ENCODE data around the gene KIRREL1.

Gene KIRREL1

DNA sequence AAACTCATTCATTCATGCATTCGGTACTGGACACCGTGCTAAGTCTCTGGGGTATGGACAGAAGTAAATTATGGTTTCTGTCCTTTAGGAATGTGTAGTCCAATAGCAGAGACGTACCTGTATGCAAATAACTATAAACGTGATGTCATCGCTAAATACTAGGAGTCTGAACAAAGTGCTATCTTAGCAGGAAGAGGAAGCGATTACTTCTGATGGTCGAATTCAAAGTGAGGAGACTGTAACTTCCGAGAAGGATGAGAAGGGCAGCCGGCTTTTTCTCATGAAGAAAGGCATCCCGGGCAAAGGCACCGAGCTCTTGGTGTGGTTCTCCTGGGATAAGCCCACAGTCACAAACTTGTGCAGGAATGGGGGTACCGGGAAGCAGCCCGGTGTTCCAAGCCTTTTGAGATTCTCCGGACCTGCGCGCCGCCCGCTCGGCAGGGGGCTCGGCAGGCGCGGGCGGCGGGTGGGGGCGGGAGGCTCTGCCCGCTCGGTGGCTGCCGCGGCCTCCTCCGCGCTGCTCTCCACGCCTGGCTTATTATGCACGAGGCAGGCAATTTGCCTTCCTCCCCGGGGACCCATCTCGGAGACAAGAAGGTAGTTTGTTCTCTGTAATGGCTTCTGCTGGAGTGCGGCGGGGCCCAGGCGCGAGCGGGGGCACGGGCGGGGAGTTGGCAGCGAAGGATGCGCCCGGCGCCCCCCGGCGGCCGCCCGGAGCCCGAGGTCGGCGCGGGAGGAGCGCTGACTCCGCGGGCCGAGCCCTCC, 119.7 kb downstream of the KIRREL1 start:
- TF ChIP-seq, protein P1, sequence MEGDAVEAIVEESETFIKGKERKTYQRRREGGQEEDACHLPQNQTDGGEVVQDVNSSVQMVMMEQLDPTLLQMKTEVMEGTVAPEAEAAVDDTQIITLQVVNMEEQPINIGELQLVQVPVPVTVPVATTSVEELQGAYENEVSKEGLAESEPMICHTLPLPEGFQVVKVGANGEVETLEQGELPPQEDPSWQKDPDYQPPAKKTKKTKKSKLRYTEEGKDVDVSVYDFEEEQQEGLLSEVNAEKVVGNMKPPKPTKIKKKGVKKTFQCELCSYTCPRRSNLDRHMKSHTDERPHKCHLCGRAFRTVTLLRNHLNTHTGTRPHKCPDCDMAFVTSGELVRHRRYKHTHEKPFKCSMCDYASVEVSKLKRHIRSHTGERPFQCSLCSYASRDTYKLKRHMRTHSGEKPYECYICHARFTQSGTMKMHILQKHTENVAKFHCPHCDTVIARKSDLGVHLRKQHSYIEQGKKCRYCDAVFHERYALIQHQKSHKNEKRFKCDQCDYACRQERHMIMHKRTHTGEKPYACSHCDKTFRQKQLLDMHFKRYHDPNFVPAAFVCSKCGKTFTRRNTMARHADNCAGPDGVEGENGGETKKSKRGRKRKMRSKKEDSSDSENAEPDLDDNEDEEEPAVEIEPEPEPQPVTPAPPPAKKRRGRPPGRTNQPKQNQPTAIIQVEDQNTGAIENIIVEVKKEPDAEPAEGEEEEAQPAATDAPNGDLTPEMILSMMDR (conservative IDR thresholded peaks at IDR 0.05; ENCODE audit: control insufficient read depth, insufficient read depth, low read depth, low read length), result no peak
- H3K4me3 ChIP-seq (ENCODE audit: control insufficient read depth, low read depth, low read length), result peak overlapping the region; percentile 43
- peak; percentile 20 for DNase-seq (ENCODE audit: low read depth)

DNA sequence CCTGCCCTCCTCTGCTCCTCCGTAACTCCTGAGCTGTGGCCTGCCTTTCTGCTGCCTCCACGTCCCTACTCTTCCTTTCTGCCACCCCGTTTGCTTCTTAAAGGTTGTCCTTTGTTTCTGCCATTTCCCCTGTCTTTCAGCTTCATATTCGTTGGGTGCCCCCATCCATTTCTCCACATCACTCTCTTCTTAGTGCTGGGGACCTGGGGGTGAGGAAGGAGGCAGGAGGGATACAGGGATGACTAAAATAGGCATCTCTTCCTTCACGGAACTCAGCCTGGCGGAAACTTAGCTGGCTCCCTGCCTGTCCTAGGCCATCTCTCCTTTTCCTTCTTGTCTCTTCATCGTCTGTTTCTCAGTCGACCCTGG, 120.3 kb downstream of the KIRREL1 start:
- TF ChIP-seq, protein P1 (conservative IDR thresholded peaks at IDR 0.05; ENCODE audit: control insufficient read depth, insufficient read depth, low read depth, low read length), result peak; percentile 4
- H3K4me3 ChIP-seq (ENCODE audit: control insufficient read depth, low read depth, low read length), result no peak overlapping the region
- no peak for DNase-seq (ENCODE audit: low read depth)

DNA sequence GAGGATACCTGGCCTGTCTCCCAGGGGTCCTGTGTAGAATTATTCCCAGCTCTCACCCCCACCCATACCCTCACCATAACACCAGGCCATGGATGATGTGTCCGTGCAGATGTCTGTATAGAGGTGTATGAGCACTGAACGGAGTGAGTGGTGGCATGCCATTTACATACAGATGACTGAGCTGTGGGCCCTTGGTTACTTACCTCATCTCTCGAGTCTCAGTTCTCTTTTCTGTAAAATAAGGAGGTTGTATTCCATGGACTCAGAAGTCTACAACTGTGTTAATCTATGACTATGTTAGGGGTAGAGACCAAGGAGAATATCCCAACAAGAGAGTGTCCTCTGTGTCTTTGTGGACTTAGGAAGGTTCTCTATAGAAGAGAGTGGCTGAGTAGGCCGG, 121.7 kb downstream of the KIRREL1 start:
- TF ChIP-seq, protein P1 (conservative IDR thresholded peaks at IDR 0.05; ENCODE audit: control insufficient read depth, insufficient read depth, low read depth, low read length), result no peak
- DNase-seq (ENCODE audit: low read depth), result no peak
- no peak overlapping the region for H3K4me3 ChIP-seq (ENCODE audit: control insufficient read depth, low read depth, low read length)

DNA sequence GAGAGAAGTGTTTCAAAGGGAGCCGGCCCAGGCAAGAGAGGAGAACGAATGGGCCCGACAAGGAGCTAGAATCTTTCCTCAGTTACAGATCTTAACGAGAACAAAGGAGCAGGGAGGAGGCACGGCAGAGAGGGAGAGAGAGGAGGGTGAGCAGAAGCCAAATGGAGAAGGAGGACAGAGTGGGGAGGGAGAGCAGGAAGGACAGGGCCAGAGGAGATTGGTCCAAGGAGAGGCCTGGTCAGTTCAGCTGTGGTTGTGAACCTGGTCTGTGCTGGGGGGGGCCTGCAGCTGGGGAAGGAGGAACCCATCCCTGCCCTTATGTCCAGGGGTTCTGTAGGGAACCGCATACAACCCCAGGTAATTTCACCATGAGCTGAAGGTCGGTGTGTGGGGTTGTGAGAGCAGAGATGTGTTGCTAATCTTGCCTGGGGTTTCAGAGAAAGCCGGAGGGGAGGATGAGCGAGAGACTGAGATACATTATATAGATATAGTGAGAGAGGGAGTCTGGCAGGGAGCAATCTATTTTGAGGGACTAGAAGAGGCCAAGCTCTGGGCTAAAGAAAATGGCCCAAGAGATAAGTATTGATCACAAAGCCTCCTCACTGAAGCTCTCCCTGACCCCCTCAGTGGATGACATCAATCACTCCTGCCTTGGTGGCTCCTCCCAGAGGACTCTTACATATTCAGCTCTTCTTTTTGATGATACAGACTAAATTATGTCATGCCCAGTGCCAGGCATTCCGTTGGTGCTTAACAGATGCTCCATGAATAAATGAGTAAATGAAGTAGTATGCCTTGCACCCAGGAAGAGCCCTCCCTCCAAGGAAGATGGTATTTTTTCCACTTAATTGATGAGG, 123.1 kb downstream of the KIRREL1 start:
- no peak overlapping the region for H3K4me3 ChIP-seq (ENCODE audit: control insufficient read depth, low read depth, low read length)
- TF ChIP-seq, protein P1 (conservative IDR thresholded peaks at IDR 0.05; ENCODE audit: control insufficient read depth, insufficient read depth, low read depth, low read length), result no peak
- no peak for DNase-seq (ENCODE audit: low read depth)

DNA sequence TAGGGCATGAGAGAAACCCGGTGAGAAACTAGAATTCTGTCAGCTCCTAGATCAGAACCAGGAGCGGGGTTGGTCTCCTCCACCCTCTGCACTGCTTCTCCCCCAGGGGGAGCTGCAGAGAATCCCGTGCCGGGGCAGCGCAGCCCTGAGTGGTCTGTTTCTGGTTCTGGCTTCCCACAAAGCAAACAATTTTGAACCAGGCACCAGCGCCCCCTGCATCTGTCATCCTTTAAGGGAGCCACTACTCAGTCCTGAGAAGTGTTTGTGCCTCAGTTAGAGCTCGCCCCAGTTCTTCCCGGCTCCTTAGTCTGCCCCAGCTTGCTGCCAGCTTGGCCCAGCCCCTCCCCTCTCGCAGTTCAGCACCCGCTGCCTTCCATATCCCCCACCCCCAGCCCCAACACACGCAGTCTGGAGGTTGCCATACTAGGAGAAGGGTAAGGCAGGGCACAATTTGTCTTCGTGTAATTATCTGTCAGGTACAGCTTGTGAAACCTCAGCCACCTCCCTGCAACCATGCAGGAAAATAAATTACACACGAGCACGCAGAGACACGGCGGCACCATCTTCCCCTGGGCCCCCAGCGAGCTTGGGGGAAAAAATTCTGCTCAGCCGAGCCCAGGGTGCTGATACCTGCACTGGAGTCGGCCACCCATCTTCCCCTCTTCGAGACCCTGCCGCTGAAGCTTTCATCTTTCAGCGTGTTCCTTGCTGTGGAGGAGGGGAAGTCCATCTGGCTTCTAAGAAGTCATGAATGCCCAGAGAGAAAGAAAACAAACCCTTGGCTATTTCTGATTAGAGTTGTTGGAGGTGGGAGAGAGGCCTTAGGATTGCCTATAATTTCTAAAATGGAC, 124.6 kb downstream of the KIRREL1 start:
- TF ChIP-seq, protein P1 (conservative IDR thresholded peaks at IDR 0.05; ENCODE audit: control insufficient read depth, insufficient read depth, low read depth, low read length), result peak; percentile 66
- H3K4me3 ChIP-seq (ENCODE audit: control insufficient read depth, low read depth, low read length), result peak overlapping the region; percentile 1
- DNase-seq (ENCODE audit: low read depth), result peak; percentile 63

DNA sequence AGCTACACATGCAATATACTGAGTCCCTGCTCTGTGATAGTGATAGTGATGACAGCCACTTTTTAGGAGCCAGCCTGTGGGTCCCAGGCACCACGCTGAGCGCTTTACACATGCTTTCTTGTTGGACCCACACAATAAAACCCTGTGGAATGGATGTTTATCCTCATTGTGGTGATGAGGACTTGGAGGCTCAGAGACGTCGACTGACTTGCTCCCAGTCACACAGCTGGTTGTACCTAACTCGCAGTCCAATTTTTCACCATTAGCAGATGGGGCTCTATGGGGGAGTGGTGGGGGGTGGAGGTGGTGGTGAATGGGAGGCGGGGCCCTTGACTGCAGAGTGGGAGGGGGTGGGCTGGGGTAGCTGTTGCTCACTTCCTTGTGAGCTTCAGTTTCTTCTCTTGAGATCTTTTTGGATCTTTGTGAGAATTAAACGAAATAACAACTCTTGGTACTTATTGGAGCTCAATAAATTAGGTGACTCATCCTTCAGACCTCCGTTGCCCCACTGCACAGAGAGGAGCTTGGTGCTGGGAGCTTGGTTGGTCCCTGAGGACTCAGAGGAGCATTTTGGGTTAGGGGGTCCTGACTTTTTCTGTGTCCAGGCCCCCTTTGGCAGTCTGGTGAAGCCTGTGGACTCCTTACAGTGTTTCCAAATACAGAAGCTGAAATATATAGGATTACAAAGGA, 125.4 kb downstream of the KIRREL1 start:
- TF ChIP-seq, protein P1 (conservative IDR thresholded peaks at IDR 0.05; ENCODE audit: control insufficient read depth, insufficient read depth, low read depth, low read length), result no peak
- H3K4me3 ChIP-seq (ENCODE audit: control insufficient read depth, low read depth, low read length), result no peak overlapping the region
- peak; percentile 37 for DNase-seq (ENCODE audit: low read depth)

All from fibroblast of mammary gland (primary cell).